ENCODE data around the gene RCAN1. TPM values are rescaled to one million over a fixed set of nuclear protein-coding genes. Genes with fewer than 3 reads are reported as not detected.

The RCAN1 gene
- total RNA-seq, 1 donor from 2014 or later: 61.5 TPM

DNA sequence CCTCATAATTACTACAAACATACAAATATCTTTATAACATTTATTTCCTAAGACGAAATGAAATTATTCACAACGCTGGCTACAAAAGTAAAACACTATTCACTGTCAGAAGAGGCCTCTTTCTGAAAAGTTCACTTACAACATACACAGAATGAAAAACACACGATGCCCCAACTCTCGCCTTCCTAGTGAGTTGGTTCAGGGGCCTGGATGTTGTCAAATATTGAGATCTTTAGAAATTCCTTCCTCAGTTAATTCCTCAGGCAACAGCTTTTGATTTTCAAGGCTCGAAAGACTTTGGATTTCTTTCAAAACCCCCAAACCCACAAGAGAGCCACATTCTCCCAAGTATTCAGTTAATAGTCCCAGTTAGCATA lies 88.7 kb downstream of the RCAN1 start:
- no peak for DNase-seq (ENCODE audit: extremely low spot score, unreplicated experiment)
- Mint-ChIP-seq H3K9me3 (ENCODE audit: unreplicated experiment) (no peaks in the 10 kb centered on the region), H3K4me3 (ENCODE audit: unreplicated experiment) (peak overlapping the region; percentile 83), H3K36me3 (ENCODE audit: unreplicated experiment) (peaks cover 22% of the 10 kb centered on the region), H3K27ac (ENCODE audit: unreplicated experiment) (peak overlapping the region; percentile 98), H3K4me1 (ENCODE audit: unreplicated experiment) (peaks cover 70% of the 10 kb centered on the region), H3K27me3 (ENCODE audit: unreplicated experiment) (no peaks in the 10 kb centered on the region)
- TF ChIP-seq, protein P1, sequence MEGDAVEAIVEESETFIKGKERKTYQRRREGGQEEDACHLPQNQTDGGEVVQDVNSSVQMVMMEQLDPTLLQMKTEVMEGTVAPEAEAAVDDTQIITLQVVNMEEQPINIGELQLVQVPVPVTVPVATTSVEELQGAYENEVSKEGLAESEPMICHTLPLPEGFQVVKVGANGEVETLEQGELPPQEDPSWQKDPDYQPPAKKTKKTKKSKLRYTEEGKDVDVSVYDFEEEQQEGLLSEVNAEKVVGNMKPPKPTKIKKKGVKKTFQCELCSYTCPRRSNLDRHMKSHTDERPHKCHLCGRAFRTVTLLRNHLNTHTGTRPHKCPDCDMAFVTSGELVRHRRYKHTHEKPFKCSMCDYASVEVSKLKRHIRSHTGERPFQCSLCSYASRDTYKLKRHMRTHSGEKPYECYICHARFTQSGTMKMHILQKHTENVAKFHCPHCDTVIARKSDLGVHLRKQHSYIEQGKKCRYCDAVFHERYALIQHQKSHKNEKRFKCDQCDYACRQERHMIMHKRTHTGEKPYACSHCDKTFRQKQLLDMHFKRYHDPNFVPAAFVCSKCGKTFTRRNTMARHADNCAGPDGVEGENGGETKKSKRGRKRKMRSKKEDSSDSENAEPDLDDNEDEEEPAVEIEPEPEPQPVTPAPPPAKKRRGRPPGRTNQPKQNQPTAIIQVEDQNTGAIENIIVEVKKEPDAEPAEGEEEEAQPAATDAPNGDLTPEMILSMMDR (IDR thresholded peaks at IDR 0.05): no peak

- Mint-ChIP-seq H3K4me1 (ENCODE audit: unreplicated experiment) (peaks cover 70% of the 10 kb centered on the region), H3K9me3 (ENCODE audit: unreplicated experiment) (no peaks in the 10 kb centered on the region), H3K4me3 (ENCODE audit: unreplicated experiment) (peak overlapping the region; percentile 83), H3K27ac (ENCODE audit: unreplicated experiment) (peak overlapping the region; percentile 98), H3K36me3 (ENCODE audit: unreplicated experiment) (peaks cover 34% of the 10 kb centered on the region), H3K27me3 (ENCODE audit: unreplicated experiment) (no peaks in the 10 kb centered on the region)
- TF ChIP-seq, protein P1 (IDR thresholded peaks at IDR 0.05): no peak
- DNase-seq (ENCODE audit: extremely low spot score, unreplicated experiment): no peak
These were observed 90.0 kb downstream of the RCAN1 start for GRCh38 chr21:34524646-34525601.

- H3K4me1 Mint-ChIP-seq (ENCODE audit: unreplicated experiment): peaks cover 73% of the 10 kb centered on the region
- no peak for DNase-seq (ENCODE audit: extremely low spot score, unreplicated experiment)
- H3K36me3 Mint-ChIP-seq (ENCODE audit: unreplicated experiment): peaks cover 49% of the 10 kb centered on the region
- H3K27ac Mint-ChIP-seq (ENCODE audit: unreplicated experiment): no peak overlapping the region
- TF ChIP-seq, protein P1 (IDR thresholded peaks at IDR 0.05): no peak
- H3K9me3 Mint-ChIP-seq (ENCODE audit: unreplicated experiment): no peaks in the 10 kb centered on the region
- H3K27me3 Mint-ChIP-seq (ENCODE audit: unreplicated experiment): no peaks in the 10 kb centered on the region
- peak overlapping the region; percentile 10 for H3K4me3 Mint-ChIP-seq (ENCODE audit: unreplicated experiment)
These were observed 91.8 kb downstream of the RCAN1 start for GRCh38 chr21:34523019-34523555.

DNA sequence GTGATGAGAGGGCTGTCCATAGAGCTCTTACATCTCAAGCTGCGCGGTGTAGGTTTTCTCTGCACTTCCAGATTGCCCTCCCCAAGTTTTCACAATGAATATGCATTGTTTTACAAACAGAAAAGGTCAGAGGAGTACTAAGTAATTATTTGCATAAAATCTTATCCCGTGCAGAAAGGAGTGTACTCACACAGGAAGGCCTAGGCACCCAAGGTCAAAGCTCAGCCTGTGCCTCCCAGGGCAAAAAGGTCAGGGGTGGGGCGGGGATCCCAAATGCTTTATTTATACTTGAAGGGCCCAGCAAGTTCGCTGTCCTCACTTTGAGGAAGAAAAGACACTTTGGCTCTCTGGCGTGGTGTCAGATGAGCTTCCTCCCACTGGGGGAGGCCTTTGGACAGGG lies 92.6 kb downstream of the RCAN1 start:
- no peaks in the 10 kb centered on the region for H3K9me3 Mint-ChIP-seq (ENCODE audit: unreplicated experiment)
- H3K4me3 Mint-ChIP-seq (ENCODE audit: unreplicated experiment): peak overlapping the region; percentile 2
- TF ChIP-seq, protein P1 (IDR thresholded peaks at IDR 0.05): no peak
- peaks cover 55% of the 10 kb centered on the region for H3K36me3 Mint-ChIP-seq (ENCODE audit: unreplicated experiment)
- H3K27me3 Mint-ChIP-seq (ENCODE audit: unreplicated experiment): no peaks in the 10 kb centered on the region
- H3K27ac Mint-ChIP-seq (ENCODE audit: unreplicated experiment): peak overlapping the region; percentile 31
- no peak for DNase-seq (ENCODE audit: extremely low spot score, unreplicated experiment)
- peaks cover 73% of the 10 kb centered on the region for H3K4me1 Mint-ChIP-seq (ENCODE audit: unreplicated experiment)

- no peaks in the 10 kb centered on the region for H3K9me3 Mint-ChIP-seq (ENCODE audit: unreplicated experiment)
- H3K36me3 Mint-ChIP-seq (ENCODE audit: unreplicated experiment): peaks cover 61% of the 10 kb centered on the region
- H3K4me3 Mint-ChIP-seq (ENCODE audit: unreplicated experiment): no peak overlapping the region
- TF ChIP-seq, protein P1 (IDR thresholded peaks at IDR 0.05): no peak
- DNase-seq (ENCODE audit: extremely low spot score, unreplicated experiment): no peak
- no peaks in the 10 kb centered on the region for H3K27me3 Mint-ChIP-seq (ENCODE audit: unreplicated experiment)
- peaks cover 68% of the 10 kb centered on the region for H3K4me1 Mint-ChIP-seq (ENCODE audit: unreplicated experiment)
- no peak overlapping the region for H3K27ac Mint-ChIP-seq (ENCODE audit: unreplicated experiment)
These were observed 93.4 kb downstream of the RCAN1 start for GRCh38 chr21:34521561-34521960.

Data from osteocyte (in vitro differentiated cells).